DOHH2 (cell line): ENCODE measurements around the gene NEGR1.

Source experiments
- CTCF ChIP-seq: fragments of 200-600 bp; sonication (generic); IDR thresholded peaks from one replicate; pipeline ENCODE4 v1.5.1; 2014; ENCODE audit warnings: antibody characterized with exemption, mild to moderate bottlenecking, low read depth, low read length; ENCODE audit not compliant: poor library complexity, severe bottlenecking
- EZH2phosphoT487 ChIP-seq: fragments of 200-600 bp; sonication (generic); IDR thresholded peaks from 2 replicates; pipeline ENCODE4 v1.6.1; 2017; ENCODE audit warnings: borderline replicate concordance, mild to moderate bottlenecking, antibody characterized with exemption, low read length, moderate library complexity, mixed read lengths

GRCh38 chr1:71828431-71829012, 453.8 kb downstream of the NEGR1 start:
- no peak for TF ChIP-seq CTCF
- TF ChIP-seq EZH2phosphoT487 = no peak
